Trophoblast cell (in vitro differentiated cells and primary cell): ENCODE results near the gene LY6G5C.

Experiments used
- DNase-seq, 2 donors: peaks; one replicate each; pipeline ENCODE4 v3.0.0-alpha.2; 2016
- H2AFZ ChIP-seq: 2 replicates; pipeline ENCODE4 v1.6.1; 2013; ENCODE audit warnings: low read length, moderate library complexity, mild to moderate bottlenecking; ENCODE audit not compliant: insufficient read depth, poor library complexity
- H2AK5ac ChIP-seq: 2 replicates; pipeline ENCODE4 v1.6.1; 2013; ENCODE audit warnings: mild to moderate bottlenecking, low read length
- H2BK120ac ChIP-seq: 2 replicates; pipeline ENCODE4 v1.6.1; 2013; ENCODE audit warnings: low read length, mild to moderate bottlenecking, moderate library complexity; ENCODE audit not compliant: insufficient read depth, poor library complexity
- H2BK12ac ChIP-seq: 2 replicates; pipeline ENCODE4 v1.6.1; 2013; ENCODE audit warnings: mild to moderate bottlenecking, low read length, moderate library complexity
- H2BK5ac ChIP-seq: 2 replicates; pipeline ENCODE4 v1.6.1; 2013; ENCODE audit warnings: low read length, low read depth, moderate library complexity, mild to moderate bottlenecking; ENCODE audit not compliant: poor library complexity
- H3K14ac ChIP-seq: 2 replicates; pipeline ENCODE4 v1.6.1; 2013; ENCODE audit warnings: mild to moderate bottlenecking, low read length
- H3K18ac ChIP-seq: 2 replicates; pipeline ENCODE4 v1.6.1; 2013; ENCODE audit warnings: mild to moderate bottlenecking, low read length
- H3K23ac ChIP-seq: 2 replicates; pipeline ENCODE4 v1.6.1; 2013; ENCODE audit warnings: low read length
- H3K27ac ChIP-seq: 2 replicates; pipeline ENCODE4 v1.5.1; 2013; ENCODE audit warnings: low read depth, mild to moderate bottlenecking, inconsistent platforms, low read length, moderate library complexity
- H3K27me3 ChIP-seq: 2 replicates; pipeline ENCODE4 v1.6.1; 2013; ENCODE audit warnings: inconsistent platforms, mild to moderate bottlenecking, low read length, moderate library complexity; ENCODE audit not compliant: insufficient read depth
- H3K36me3 ChIP-seq, 2 experiments: 1 replicate in 1 of 2; 2 replicates in 1 of 2; pipeline ENCODE4 v1.6.1; 2013; ENCODE audit warnings: low read length in 2 of 2, mild to moderate bottlenecking in 2 of 2, moderate library complexity in 1 of 2; ENCODE audit not compliant: insufficient read depth in 2 of 2, control insufficient read depth in 1 of 2
- H3K4ac ChIP-seq: 2 replicates; pipeline ENCODE4 v1.6.1; 2013; ENCODE audit warnings: low read depth, mild to moderate bottlenecking, low read length, moderate library complexity
- H3K4me1 ChIP-seq, 2 experiments: 1 replicate in 1 of 2; 2 replicates in 1 of 2; pipeline ENCODE4 v1.6.1; 2013; ENCODE audit warnings: low read length in 2 of 2, mild to moderate bottlenecking in 2 of 2, moderate library complexity in 1 of 2; ENCODE audit not compliant: insufficient read depth in 2 of 2, control insufficient read depth in 1 of 2
- H3K4me2 ChIP-seq: 2 replicates; pipeline ENCODE4 v1.6.1; 2013; ENCODE audit warnings: inconsistent platforms, mild to moderate bottlenecking, low read length, moderate library complexity
- H3K4me3 ChIP-seq: 2 replicates; pipeline ENCODE4 v1.5.1; 2013; ENCODE audit warnings: mild to moderate bottlenecking, low read depth, low read length, inconsistent platforms
- H3K79me1 ChIP-seq: one replicate; pipeline ENCODE4 v1.6.1; 2013; ENCODE audit warnings: low read length
- H3K79me2 ChIP-seq: 2 replicates; pipeline ENCODE4 v1.6.1; 2013; ENCODE audit warnings: low read length, mild to moderate bottlenecking; ENCODE audit not compliant: control insufficient read depth, insufficient read depth, poor library complexity
- H3K9ac ChIP-seq: 2 replicates; pipeline ENCODE4 v1.6.1; 2013; ENCODE audit warnings: mild to moderate bottlenecking, low read length
- H3K9me3 ChIP-seq: 2 replicates; pipeline ENCODE4 v1.6.1; 2013; ENCODE audit warnings: low read depth, mild to moderate bottlenecking, control low read depth, inconsistent platforms, low read length; ENCODE audit not compliant: insufficient read depth
- H4K12ac ChIP-seq: 2 replicates; pipeline ENCODE4 v1.6.1; 2013; ENCODE audit warnings: low read depth, mild to moderate bottlenecking, low read length, moderate library complexity
- H4K8ac ChIP-seq: 2 replicates; pipeline ENCODE4 v1.6.1; 2013; ENCODE audit warnings: low read depth, mild to moderate bottlenecking, low read length, moderate library complexity
- H4K91ac ChIP-seq: one replicate; pipeline ENCODE4 v1.6.1; 2013; ENCODE audit warnings: low read depth, mild to moderate bottlenecking, low read length, moderate library complexity
- WGBS: extraction: QIAGEN DNeasy Blood & Tissue Kit; methylation state at CpG from one replicate; pipeline ENCODE4 v1.1.7; 2013; ENCODE audit warnings: missing lambda C conversion rate; ENCODE audit not compliant: insufficient read length, insufficient coverage; ENCODE audit errors: extremely low coverage; 5-methylcytosine and 5-hydroxymethylcytosine counted together

LY6G5C gene

DNA sequence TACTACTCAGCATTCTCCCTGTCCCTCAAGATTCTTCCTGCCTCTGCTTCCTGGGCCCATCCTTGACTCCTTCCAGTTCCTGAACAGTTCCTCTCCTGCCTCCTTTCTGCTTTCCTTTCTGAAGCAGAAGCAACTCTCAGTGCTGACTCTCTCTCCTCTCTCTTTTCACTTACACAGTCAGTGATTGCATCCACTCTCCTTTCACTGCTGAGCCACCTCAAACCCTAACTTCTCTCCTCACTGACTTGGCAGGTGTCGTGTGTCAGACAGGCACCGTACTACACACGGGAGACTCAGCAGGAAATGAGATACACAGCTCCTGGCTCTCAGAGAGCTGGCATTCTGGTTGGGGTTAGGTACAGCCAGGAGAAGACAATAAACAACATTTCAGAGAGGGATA lies 16.7 kb upstream of the LY6G5C start:
- no peak overlapping the region for H4K91ac ChIP-seq
- peaks cover 33 to 35% of the 10 kb centered on the region in 2 experiments for H3K36me3 ChIP-seq
- H3K9ac ChIP-seq = no peak overlapping the region
- no peak overlapping the region for H3K23ac ChIP-seq
- no peak overlapping the region for H2AFZ ChIP-seq
- peaks cover 7 to 10% of the 10 kb centered on the region in 2 experiments for H3K4me1 ChIP-seq
- H3K4me3 ChIP-seq = no peak overlapping the region
- no peak overlapping the region for H3K4ac ChIP-seq
- no peak overlapping the region for H4K12ac ChIP-seq
- H3K4me2 ChIP-seq = no peak overlapping the region
- no peak overlapping the region for H2BK12ac ChIP-seq
- H3K18ac ChIP-seq = no peak overlapping the region
- no peak for DNase-seq
- no peak overlapping the region for H4K8ac ChIP-seq
- H3K79me1 ChIP-seq = peaks cover under 1% of the 10 kb centered on the region
- peaks cover 3% of the 10 kb centered on the region for H3K79me2 ChIP-seq
- H2BK5ac ChIP-seq = no peak overlapping the region
- no peak overlapping the region for H2AK5ac ChIP-seq
- H3K27ac ChIP-seq = no peak overlapping the region
- H2BK120ac ChIP-seq = no peak overlapping the region
- H3K14ac ChIP-seq = no peak overlapping the region
- H3K27me3 ChIP-seq = no peaks in the 10 kb centered on the region
- H3K9me3 ChIP-seq = no peaks in the 10 kb centered on the region
- WGBS = no CpG with 5 or more reads among the region's 3 CpGs

GRCh38 chr6:31693535-31693934 lies 12.7 kb upstream of the LY6G5C start:
- Histone ChIP-seq H4K8ac (no peak overlapping the region), H3K4ac (no peak overlapping the region), H3K4me1 (peaks cover 11 to 15% of the 10 kb centered on the region in 2 experiments), H2AFZ (no peak overlapping the region), H3K9me3 (no peaks in the 10 kb centered on the region), H3K79me1 (peaks cover 13% of the 10 kb centered on the region), H3K27me3 (no peaks in the 10 kb centered on the region), H2BK12ac (no peak overlapping the region), H2AK5ac (no peak overlapping the region), H3K4me2 (no peak overlapping the region), H3K36me3 (peaks cover 51 to 53% of the 10 kb centered on the region in 2 experiments), H3K4me3 (no peak overlapping the region), H3K79me2 (no peaks in the 10 kb centered on the region), H3K14ac (no peak overlapping the region), H4K12ac (no peak overlapping the region), H3K18ac (no peak overlapping the region), H2BK5ac (no peak overlapping the region), H3K9ac (no peak overlapping the region), H3K27ac (no peak overlapping the region), H2BK120ac (no peak overlapping the region), H3K23ac (no peak overlapping the region), H4K91ac (no peak overlapping the region)
- whole genome bisulfite sequencing = no CpG with 5 or more reads among the region's 6 CpGs
- no peak for DNase-seq

DNA sequence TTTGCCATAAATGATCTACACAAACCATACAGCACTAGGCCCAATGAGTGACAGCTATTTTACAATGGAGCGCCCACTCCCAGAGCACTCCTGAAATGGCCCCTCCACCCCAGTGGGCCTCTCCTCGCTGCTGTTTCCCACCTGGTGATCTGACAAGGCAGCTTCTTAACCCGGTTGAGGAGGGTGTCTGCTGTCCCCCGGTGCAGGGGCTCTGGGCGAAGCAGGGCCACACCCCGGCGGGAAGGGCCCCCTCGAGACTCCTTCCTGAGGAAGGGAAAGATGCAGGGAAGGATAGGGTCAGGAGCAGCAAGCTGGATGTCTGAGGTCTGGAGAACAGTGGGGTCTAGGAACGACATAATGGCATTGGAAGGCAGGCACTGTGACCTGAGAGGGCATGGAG lies 12.0 kb upstream of the LY6G5C start:
- Histone ChIP-seq H4K91ac (no peak overlapping the region), H3K79me2 (no peaks in the 10 kb centered on the region), H3K23ac (no peak overlapping the region), H3K79me1 (peaks cover 13% of the 10 kb centered on the region), H2AFZ (no peak overlapping the region), H3K14ac (no peak overlapping the region), H3K9me3 (no peaks in the 10 kb centered on the region), H3K4me1 (peaks cover 11 to 15% of the 10 kb centered on the region in 2 experiments), H3K4me2 (no peak overlapping the region), H4K12ac (no peak overlapping the region), H3K27ac (no peak overlapping the region), H3K18ac (no peak overlapping the region), H3K4ac (no peak overlapping the region), H3K36me3 (peaks cover 58 to 59% of the 10 kb centered on the region in 2 experiments), H4K8ac (no peak overlapping the region), H2BK120ac (no peak overlapping the region), H3K27me3 (no peaks in the 10 kb centered on the region), H2BK5ac (no peak overlapping the region), H2AK5ac (no peak overlapping the region), H2BK12ac (no peak overlapping the region), H3K9ac (no peak overlapping the region), H3K4me3 (no peak overlapping the region)
- WGBS = no CpG with 5 or more reads among the region's 9 CpGs
- no peak for DNase-seq

GRCh38 chr6:31692353-31692752 lies 11.5 kb upstream of the LY6G5C start:
- H3K4ac ChIP-seq = no peak overlapping the region
- H4K8ac ChIP-seq = no peak overlapping the region
- H3K79me1 ChIP-seq = peaks cover 13% of the 10 kb centered on the region
- no peak overlapping the region for H4K12ac ChIP-seq
- WGBS = no CpG with 5 or more reads among the region's 4 CpGs
- H2BK5ac ChIP-seq = no peak overlapping the region
- no peak overlapping the region for H3K4me2 ChIP-seq
- H3K14ac ChIP-seq = no peak overlapping the region
- H3K4me3 ChIP-seq = no peak overlapping the region
- DNase-seq = no peak
- no peak overlapping the region for H2AFZ ChIP-seq
- H2BK120ac ChIP-seq = no peak overlapping the region
- peaks cover 11 to 15% of the 10 kb centered on the region in 2 experiments for H3K4me1 ChIP-seq
- H3K23ac ChIP-seq = no peak overlapping the region
- no peak overlapping the region for H3K27ac ChIP-seq
- H2BK12ac ChIP-seq = no peak overlapping the region
- H3K9me3 ChIP-seq = no peaks in the 10 kb centered on the region
- no peaks in the 10 kb centered on the region for H3K79me2 ChIP-seq
- H3K27me3 ChIP-seq = no peaks in the 10 kb centered on the region
- H3K9ac ChIP-seq = no peak overlapping the region
- H2AK5ac ChIP-seq = no peak overlapping the region
- H3K36me3 ChIP-seq = peaks cover 61 to 65% of the 10 kb centered on the region in 2 experiments
- H3K18ac ChIP-seq = no peak overlapping the region
- no peak overlapping the region for H4K91ac ChIP-seq
